ENCODE measurements around the gene PPL. TPM values are rescaled to one million over a fixed set of nuclear protein-coding genes. Genes with fewer than 3 reads are reported as not detected.
"Not testable (repeated sequence)": the region's sequence is repeated elsewhere in the genome, so short reads cannot be mapped to it uniquely, and the experiment has no call there.

Gene PPL
- total RNA-seq, 1 experiment from 2014 or later: 0.04 TPM

DNA sequence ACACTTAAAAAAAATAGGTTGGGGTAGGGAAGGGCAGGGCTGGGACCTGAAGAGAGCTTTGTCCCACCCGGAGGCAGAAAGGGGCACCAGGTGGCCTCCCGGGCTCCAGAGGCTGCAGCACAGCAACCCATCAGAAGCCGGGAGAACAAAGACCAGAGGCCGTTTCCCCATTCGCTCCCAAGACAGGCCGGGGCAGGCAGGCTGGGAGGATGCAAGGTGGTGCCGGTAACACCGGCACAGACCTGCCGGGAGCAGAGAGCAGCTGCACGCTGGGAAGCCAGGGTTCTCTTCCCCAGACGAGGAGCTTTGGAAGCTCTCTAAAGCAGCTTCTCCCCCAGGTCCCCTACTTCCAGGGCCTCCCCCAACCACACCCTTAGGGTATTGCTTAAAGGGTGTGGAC, 5.6 kb downstream of the PPL start:
- ChIA-PET POLR2A (ENCODE audit: low non-redundant PET) (no interaction called here), CTCF (no interaction called here)
- H3K27me3 ChIP-seq (replicated peaks; ENCODE audit: insufficient read depth, low read depth, low read length, poor library complexity): peaks cover 14% of the 10 kb centered on the region
- TF ChIP-seq, protein P1, sequence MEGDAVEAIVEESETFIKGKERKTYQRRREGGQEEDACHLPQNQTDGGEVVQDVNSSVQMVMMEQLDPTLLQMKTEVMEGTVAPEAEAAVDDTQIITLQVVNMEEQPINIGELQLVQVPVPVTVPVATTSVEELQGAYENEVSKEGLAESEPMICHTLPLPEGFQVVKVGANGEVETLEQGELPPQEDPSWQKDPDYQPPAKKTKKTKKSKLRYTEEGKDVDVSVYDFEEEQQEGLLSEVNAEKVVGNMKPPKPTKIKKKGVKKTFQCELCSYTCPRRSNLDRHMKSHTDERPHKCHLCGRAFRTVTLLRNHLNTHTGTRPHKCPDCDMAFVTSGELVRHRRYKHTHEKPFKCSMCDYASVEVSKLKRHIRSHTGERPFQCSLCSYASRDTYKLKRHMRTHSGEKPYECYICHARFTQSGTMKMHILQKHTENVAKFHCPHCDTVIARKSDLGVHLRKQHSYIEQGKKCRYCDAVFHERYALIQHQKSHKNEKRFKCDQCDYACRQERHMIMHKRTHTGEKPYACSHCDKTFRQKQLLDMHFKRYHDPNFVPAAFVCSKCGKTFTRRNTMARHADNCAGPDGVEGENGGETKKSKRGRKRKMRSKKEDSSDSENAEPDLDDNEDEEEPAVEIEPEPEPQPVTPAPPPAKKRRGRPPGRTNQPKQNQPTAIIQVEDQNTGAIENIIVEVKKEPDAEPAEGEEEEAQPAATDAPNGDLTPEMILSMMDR (conservative IDR thresholded peaks at IDR 0.05; ENCODE audit: low read depth, low read length): no peak
- no peak for TF ChIP-seq EZH2 (IDR thresholded peaks at IDR 0.05; ENCODE audit: borderline replicate concordance, low read depth, low read length, poor library complexity, severe bottlenecking)
- peaks cover 6% of the 10 kb centered on the region for H3K9me3 ChIP-seq (ENCODE audit: low read depth, low read length, poor library complexity, severe bottlenecking)
- no peaks in the 10 kb centered on the region for H3K36me3 ChIP-seq (ENCODE audit: insufficient read depth, low read length, poor library complexity, severe bottlenecking)
- DNase-seq (ENCODE audit: low spot score): no peak
- peaks cover 2% of the 10 kb centered on the region for H3K4me1 ChIP-seq (ENCODE audit: insufficient read depth, low read length, poor library complexity, severe bottlenecking)
- H3K4me3 ChIP-seq (ENCODE audit: low read depth, low read length, poor library complexity, severe bottlenecking): no peak overlapping the region
- no TSS peak for BruUV-seq (replicated peaks)
- no peak overlapping the region for H3K27ac ChIP-seq (ENCODE audit: low read depth, low read length, poor library complexity, severe bottlenecking)
- intact Hi-C loops (cut with micrococcal nuclease; ENCODE audit: unreplicated experiment): no loop called here

- H3K27ac ChIP-seq (ENCODE audit: low read depth, low read length, poor library complexity, severe bottlenecking); H3K27me3 ChIP-seq (replicated peaks; ENCODE audit: insufficient read depth, low read depth, low read length, poor library complexity); H3K36me3 ChIP-seq (ENCODE audit: insufficient read depth, low read length, poor library complexity, severe bottlenecking); CTCF ChIA-PET; H3K4me1 ChIP-seq (ENCODE audit: insufficient read depth, low read length, poor library complexity, severe bottlenecking); intact Hi-C loops (cut with micrococcal nuclease; ENCODE audit: unreplicated experiment); BruUV-seq (replicated peaks); DNase-seq (ENCODE audit: low spot score); H3K4me3 ChIP-seq (ENCODE audit: low read depth, low read length, poor library complexity, severe bottlenecking); POLR2A ChIA-PET (ENCODE audit: low non-redundant PET); H3K9me3 ChIP-seq (ENCODE audit: low read depth, low read length, poor library complexity, severe bottlenecking): not testable (repeated sequence)
These were observed 7.3 kb downstream of the PPL start for GRCh38 chr16:4929619-4930018.

DNA sequence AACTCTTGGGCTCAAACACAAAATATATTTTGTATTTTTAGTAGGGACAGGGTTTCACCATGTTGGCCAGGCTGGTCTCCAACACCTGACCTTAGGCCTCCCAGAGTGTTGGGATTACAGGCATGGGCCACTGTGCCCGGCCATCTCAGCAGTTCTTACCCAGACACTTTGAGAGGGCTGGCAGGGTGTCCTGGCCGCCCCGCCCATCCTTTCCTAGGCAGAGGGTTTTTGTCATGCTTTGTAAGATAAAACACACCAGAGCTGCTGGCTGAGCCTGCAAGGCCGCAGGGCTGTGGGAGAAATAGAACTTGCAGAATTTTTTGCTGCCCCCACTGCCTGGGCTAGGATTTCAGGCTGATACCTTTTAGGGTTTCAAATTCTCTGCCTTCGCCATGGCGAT, 8.7 kb downstream of the PPL start:
- Histone ChIP-seq H3K4me3 (ENCODE audit: low read depth, low read length, poor library complexity, severe bottlenecking) (no peak overlapping the region), H3K27me3 (replicated peaks; ENCODE audit: insufficient read depth, low read depth, low read length, poor library complexity) (no peaks in the 10 kb centered on the region), H3K27ac (ENCODE audit: low read depth, low read length, poor library complexity, severe bottlenecking) (no peak overlapping the region), H3K9me3 (ENCODE audit: low read depth, low read length, poor library complexity, severe bottlenecking) (peaks cover 6% of the 10 kb centered on the region), H3K36me3 (ENCODE audit: insufficient read depth, low read length, poor library complexity, severe bottlenecking) (no peaks in the 10 kb centered on the region), H3K4me1 (ENCODE audit: insufficient read depth, low read length, poor library complexity, severe bottlenecking) (no peaks in the 10 kb centered on the region)
- TF ChIP-seq EZH2 (IDR thresholded peaks at IDR 0.05; ENCODE audit: borderline replicate concordance, low read depth, low read length, poor library complexity, severe bottlenecking): no peak
- TF ChIP-seq, protein P1 (conservative IDR thresholded peaks at IDR 0.05; ENCODE audit: low read depth, low read length): no peak
- DNase-seq (ENCODE audit: low spot score): no peak
- POLR2A ChIA-PET (ENCODE audit: low non-redundant PET): no interaction called here
- CTCF ChIA-PET: no interaction called here
- BruUV-seq (replicated peaks): no TSS peak
- intact Hi-C loops (cut with micrococcal nuclease; ENCODE audit: unreplicated experiment): no loop called here

DNA sequence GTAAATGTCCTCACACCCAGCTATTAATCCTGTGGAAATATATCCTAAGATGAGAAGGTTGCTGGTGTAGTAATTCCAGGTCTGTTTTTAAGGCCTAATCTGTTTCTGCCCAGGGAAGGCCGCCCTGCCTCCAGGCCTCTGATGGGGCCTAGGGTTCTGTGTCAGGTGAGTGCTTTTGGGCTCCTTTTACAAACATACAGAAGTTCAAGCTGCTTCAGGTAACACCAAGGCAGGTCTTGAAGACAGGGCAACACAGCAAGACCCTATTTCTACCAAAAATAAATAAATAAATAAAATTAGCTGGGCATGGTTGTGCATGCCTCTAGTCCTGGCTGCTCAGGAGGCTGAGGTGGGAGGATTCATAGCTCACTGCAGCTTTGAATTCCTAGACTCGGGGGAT, 9.3 kb downstream of the PPL start:
- CTCF ChIA-PET: no interaction called here
- BruUV-seq (replicated peaks): no TSS peak
- no peaks in the 10 kb centered on the region for H3K4me1 ChIP-seq (ENCODE audit: insufficient read depth, low read length, poor library complexity, severe bottlenecking)
- no peaks in the 10 kb centered on the region for H3K27me3 ChIP-seq (replicated peaks; ENCODE audit: insufficient read depth, low read depth, low read length, poor library complexity)
- no peak overlapping the region for H3K27ac ChIP-seq (ENCODE audit: low read depth, low read length, poor library complexity, severe bottlenecking)
- POLR2A ChIA-PET (ENCODE audit: low non-redundant PET): no interaction called here
- no peak overlapping the region for H3K4me3 ChIP-seq (ENCODE audit: low read depth, low read length, poor library complexity, severe bottlenecking)
- H3K9me3 ChIP-seq (ENCODE audit: low read depth, low read length, poor library complexity, severe bottlenecking): peaks cover 6% of the 10 kb centered on the region
- intact Hi-C loops (cut with micrococcal nuclease; ENCODE audit: unreplicated experiment): no loop called here
- DNase-seq (ENCODE audit: low spot score): no peak
- H3K36me3 ChIP-seq (ENCODE audit: insufficient read depth, low read length, poor library complexity, severe bottlenecking): no peaks in the 10 kb centered on the region
- TF ChIP-seq EZH2 (IDR thresholded peaks at IDR 0.05; ENCODE audit: borderline replicate concordance, low read depth, low read length, poor library complexity, severe bottlenecking): no peak
- TF ChIP-seq, protein P1 (conservative IDR thresholded peaks at IDR 0.05; ENCODE audit: low read depth, low read length): no peak
